ENCODE measurements around the gene RNF166.
A peak's percentile ranks its signal among the peaks of the same experiment; 100 is the strongest.

RNF166 gene

GRCh38 chr16:88712362-88712979, 6.3 kb upstream of the RNF166 start:
- Histone ChIP-seq H3K4me3 (replicated peaks; ENCODE audit: low read depth, low read length) (no peak overlapping the region), H3K36me3 (ENCODE audit: control insufficient read depth, insufficient read depth, low read length) (peaks cover 43% of the 10 kb centered on the region), H3K27me3 (replicated peaks; ENCODE audit: control insufficient read depth, insufficient read depth, low read length) (no peaks in the 10 kb centered on the region)
- TF ChIP-seq CTCF (IDR thresholded peaks at IDR 0.05; ENCODE audit: insufficient read depth, low read length, poor library complexity, severe bottlenecking): no peak
- DNase-seq (ENCODE audit: extremely low read depth, insufficient read length): no peak

- peaks cover 38% of the 10 kb centered on the region for H3K36me3 ChIP-seq (ENCODE audit: control insufficient read depth, insufficient read depth, low read length)
- no peak overlapping the region for H3K4me3 ChIP-seq (replicated peaks; ENCODE audit: low read depth, low read length)
- TF ChIP-seq CTCF (IDR thresholded peaks at IDR 0.05; ENCODE audit: insufficient read depth, low read length, poor library complexity, severe bottlenecking): no peak
- no peaks in the 10 kb centered on the region for H3K27me3 ChIP-seq (replicated peaks; ENCODE audit: control insufficient read depth, insufficient read depth, low read length)
- DNase-seq (ENCODE audit: extremely low read depth, insufficient read length): no peak
These were observed 5.6 kb upstream of the RNF166 start for GRCh38 chr16:88711750-88712340.

DNA sequence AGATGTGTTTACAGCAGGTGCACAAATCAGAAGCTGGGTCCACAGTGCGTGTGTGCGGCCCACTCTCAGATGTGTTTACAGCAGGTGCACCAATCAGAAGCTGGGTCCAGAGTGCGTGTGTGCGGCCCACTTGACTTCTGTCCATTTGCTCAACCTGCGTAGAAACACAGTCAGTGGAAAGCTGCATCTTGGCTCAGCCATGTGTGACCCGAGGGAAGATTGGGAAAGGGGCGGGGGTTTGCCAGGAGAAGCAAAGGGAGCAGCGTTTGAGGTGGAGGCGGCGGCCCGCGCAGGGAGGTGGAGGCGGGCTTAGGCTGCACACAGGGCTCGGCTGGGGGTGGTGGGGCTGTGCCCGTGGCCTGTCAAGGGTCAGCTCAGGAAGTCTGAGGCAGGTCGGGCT, 4.3 kb upstream of the RNF166 start:
- Histone ChIP-seq H3K4me3 (replicated peaks; ENCODE audit: low read depth, low read length) (no peak overlapping the region), H3K27me3 (replicated peaks; ENCODE audit: control insufficient read depth, insufficient read depth, low read length) (no peaks in the 10 kb centered on the region), H3K36me3 (ENCODE audit: control insufficient read depth, insufficient read depth, low read length) (peaks cover 25% of the 10 kb centered on the region)
- TF ChIP-seq CTCF (IDR thresholded peaks at IDR 0.05; ENCODE audit: insufficient read depth, low read length, poor library complexity, severe bottlenecking): no peak
- no peak for DNase-seq (ENCODE audit: extremely low read depth, insufficient read length)

DNA sequence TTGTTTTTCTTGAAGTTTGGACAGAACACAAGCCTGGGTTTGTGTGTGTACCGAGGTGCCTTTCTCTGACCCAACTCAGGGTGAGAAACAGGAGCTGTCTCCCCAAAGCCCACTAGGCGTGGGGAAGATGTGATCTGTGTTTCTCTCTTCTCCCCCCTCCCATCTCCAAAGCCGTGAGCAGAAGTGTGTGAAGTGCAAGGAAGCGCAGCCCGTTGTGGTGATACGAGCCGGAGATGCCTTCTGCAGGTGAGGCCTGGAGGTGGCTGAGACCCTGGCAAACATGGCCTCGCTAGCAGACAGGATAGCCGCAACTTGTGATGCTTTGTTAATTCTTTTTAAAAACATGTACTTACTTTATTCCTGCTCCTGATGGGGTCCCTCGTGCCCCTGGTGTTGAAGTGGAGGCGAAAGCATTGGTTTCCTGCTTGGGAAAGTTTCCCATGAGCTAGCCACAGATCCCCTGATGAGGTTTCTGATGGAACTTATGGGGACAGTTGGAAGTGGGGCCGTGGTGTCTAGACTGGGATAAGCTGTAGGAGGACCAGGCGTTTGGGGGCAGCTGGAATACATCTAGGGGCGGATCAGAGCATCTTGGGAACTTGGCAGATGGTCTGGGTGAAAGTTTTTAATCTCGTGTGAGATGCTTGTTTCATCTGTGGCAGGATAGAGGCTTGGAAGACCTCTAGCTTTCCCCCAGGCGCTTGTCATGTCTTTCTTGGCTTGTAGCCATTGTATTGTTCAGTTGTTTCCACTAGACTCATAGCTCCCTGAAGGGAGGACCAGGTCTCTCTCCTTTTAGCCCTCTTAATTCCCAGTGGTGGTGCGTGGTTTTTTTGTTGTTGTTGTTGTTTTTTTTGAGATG, 988 bp upstream of the RNF166 start:
- peaks cover 7% of the 10 kb centered on the region for H3K36me3 ChIP-seq (ENCODE audit: control insufficient read depth, insufficient read depth, low read length)
- no peak for DNase-seq (ENCODE audit: extremely low read depth, insufficient read length)
- no peaks in the 10 kb centered on the region for H3K27me3 ChIP-seq (replicated peaks; ENCODE audit: control insufficient read depth, insufficient read depth, low read length)
- TF ChIP-seq CTCF (IDR thresholded peaks at IDR 0.05; ENCODE audit: insufficient read depth, low read length, poor library complexity, severe bottlenecking): no peak
- H3K4me3 ChIP-seq (replicated peaks; ENCODE audit: low read depth, low read length): peak overlapping the region; percentile 98

DNA sequence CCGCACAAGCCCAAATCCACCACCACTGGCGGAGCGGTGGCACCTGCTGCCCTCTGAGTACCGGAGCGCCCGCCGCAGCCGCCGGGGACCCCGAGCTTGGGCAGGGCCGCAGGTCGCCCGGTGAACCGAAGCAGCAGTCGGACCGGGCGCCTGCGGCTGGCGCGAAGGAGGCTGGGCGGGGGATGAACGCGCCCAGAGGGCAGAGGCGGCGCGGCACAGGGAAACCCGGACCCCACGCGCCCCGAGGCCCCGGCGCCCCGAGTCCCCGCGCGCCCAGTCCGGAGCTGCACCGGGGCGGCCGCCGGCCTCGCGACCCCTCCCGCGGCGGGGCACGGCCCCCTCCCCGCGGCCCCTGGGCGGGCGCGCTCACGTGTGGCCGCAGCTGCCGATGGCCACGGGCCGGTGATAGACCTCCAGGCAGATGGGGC, 393 bp downstream of the RNF166 start:
- peaks cover 7% of the 10 kb centered on the region for H3K36me3 ChIP-seq (ENCODE audit: control insufficient read depth, insufficient read depth, low read length)
- peak overlapping the region; percentile 98 for H3K4me3 ChIP-seq (replicated peaks; ENCODE audit: low read depth, low read length)
- TF ChIP-seq CTCF (IDR thresholded peaks at IDR 0.05; ENCODE audit: insufficient read depth, low read length, poor library complexity, severe bottlenecking): no peak
- no peak for DNase-seq (ENCODE audit: extremely low read depth, insufficient read length)
- no peaks in the 10 kb centered on the region for H3K27me3 ChIP-seq (replicated peaks; ENCODE audit: control insufficient read depth, insufficient read depth, low read length)
